LNCAP (cell line): ENCODE measurements around the gene SRP54.

Experiments
- TF ChIP-seq, protein P1 (sequence below): fragments of 450-650 bp; IDR thresholded peaks from 2 replicates; pipeline ENCODE4 v1.5.1; 2017; ENCODE audit warnings: mild to moderate bottlenecking

The SRP54 gene

GRCh38 chr14:34982421-34983147 is at the start of gene SRP54:
TSS of gene SRP54 (plus strand) at chr14:34982992. CDS start at chr14:34996710, 13,718 bp downstream.
- TF ChIP-seq, protein P1, sequence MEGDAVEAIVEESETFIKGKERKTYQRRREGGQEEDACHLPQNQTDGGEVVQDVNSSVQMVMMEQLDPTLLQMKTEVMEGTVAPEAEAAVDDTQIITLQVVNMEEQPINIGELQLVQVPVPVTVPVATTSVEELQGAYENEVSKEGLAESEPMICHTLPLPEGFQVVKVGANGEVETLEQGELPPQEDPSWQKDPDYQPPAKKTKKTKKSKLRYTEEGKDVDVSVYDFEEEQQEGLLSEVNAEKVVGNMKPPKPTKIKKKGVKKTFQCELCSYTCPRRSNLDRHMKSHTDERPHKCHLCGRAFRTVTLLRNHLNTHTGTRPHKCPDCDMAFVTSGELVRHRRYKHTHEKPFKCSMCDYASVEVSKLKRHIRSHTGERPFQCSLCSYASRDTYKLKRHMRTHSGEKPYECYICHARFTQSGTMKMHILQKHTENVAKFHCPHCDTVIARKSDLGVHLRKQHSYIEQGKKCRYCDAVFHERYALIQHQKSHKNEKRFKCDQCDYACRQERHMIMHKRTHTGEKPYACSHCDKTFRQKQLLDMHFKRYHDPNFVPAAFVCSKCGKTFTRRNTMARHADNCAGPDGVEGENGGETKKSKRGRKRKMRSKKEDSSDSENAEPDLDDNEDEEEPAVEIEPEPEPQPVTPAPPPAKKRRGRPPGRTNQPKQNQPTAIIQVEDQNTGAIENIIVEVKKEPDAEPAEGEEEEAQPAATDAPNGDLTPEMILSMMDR = no peak

GRCh38 chr14:34933301-34933700 is 49.5 kb upstream of the SRP54 start:
- TF ChIP-seq, protein P1 = no peak

DNA sequence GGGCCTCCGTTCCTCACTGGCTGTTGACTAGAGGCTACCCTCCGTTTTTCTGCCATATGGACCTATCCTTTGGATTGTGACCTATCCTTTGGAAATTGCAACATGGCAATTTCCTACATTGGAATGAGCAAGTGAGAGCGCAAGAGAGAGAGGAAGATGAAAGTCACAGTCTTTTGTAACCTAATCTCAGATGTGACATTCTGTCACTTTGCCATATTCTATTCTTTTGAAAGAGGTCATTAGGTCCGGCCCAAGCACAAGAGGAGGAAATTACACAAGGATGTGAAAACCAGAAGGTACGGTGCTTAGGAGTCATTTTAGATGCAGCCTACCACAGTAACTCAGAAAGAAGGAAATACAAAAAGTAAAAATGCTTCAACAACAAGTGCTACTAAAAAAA is 47.3 kb upstream of the SRP54 start:
- TF ChIP-seq, protein P1 = no peak

DNA sequence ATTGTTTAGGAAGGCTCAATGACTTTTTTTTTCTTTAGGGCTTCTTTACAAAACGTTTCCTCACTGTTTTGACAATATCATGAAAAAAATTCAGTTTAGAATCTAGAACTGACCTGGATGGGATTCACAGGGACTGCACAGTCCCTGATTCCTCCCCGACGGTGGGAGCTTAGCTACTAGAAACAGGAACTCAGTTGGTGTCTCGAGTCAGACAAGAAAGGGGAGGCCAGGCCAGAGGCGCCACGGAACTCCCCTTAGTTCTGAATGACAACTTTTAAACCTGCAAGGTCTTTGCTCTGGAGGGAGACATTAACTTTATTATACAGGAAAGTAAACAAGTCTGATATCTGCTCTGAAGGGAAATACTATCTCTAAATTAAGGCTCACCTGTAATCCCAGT is 45.4 kb upstream of the SRP54 start:
- TF ChIP-seq, protein P1 = no peak

GRCh38 chr14:34937876-34938275 is 44.9 kb upstream of the SRP54 start:
- TF ChIP-seq, protein P1 = no peak

DNA sequence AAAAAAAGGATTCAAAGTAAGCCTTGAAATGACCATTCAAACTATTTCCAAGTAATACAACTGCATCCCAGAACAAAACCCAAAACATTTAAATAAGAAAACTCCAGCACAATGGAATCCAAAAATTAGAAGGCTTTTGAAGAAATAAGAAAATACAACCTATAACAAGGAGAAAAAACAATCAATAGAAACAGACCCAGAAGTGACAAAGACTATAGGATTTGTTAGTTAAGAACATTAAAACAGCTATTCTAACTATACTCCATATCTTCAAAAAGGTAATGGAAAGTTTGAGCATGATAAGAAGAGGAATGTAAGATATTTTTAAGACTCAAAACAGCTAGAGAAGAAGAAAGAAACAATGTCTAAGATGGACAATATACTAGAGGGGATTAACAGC is 39.3 kb upstream of the SRP54 start:
- TF ChIP-seq, protein P1 = no peak

GRCh38 chr14:34944744-34945143 is 38.0 kb upstream of the SRP54 start:
- TF ChIP-seq, protein P1 = no peak

DNA sequence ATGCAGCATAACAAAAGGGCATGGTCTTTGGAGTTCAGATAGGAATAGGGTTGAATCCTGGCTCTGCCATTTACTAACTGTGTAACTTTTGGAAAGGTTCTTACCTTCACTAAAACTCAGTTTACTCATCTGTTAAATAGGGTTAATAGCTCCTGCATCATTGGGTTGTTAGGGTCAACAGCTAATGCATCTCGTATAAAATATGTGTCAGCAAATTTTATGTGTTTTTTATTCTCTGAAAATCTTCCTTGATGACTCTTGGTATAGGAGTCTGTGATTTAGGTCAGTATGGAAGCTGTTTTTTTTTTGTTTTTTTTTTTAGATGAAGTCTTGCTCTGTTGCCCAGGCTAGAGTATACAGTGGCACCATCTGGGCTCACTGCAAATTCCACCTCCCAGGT is 36.1 kb upstream of the SRP54 start:
- TF ChIP-seq, protein P1 = no peak
